Omental fat pad (tissue), 4 donors: ENCODE data around the gene HOXC6. TPM values are rescaled to one million over a fixed set of nuclear protein-coding genes. Genes with fewer than 3 reads are reported as not detected.
"Not testable (repeated sequence)": the region's sequence is repeated elsewhere in the genome, so short reads cannot be mapped to it uniquely, and the experiment has no call there.

Experiments used
- ATAC-seq: fragments of 150-250 bp; one replicate; pipeline ENCODE4 v1.9.1; 2016; ENCODE audit warnings: mild to moderate bottlenecking, moderate library complexity; ENCODE audit not compliant: low FRiP score
- DNase-seq: peaks from one replicate; pipeline ENCODE4 v3.0.0-alpha.2; 2019; ENCODE audit warnings: low spot score
- small RNA-seq: library from RNA; depleted of rRNA; stranded (forward); fragments of <200 nt; gene quantifications from one replicate; pipeline ENCODE3, GENCODE V24; 2016
- total RNA-seq, 4 donors: library from RNA; depleted of rRNA; stranded (reverse); fragments of >200 nt; gene quantifications; one replicate each; pipeline ENCODE4 v1.1.0, GENCODE V29; 2016
- TF ChIP-seq, protein P1 (sequence below), 3 donors: fragments of 450-650 bp; IDR thresholded peaks; one replicate each; pipeline ENCODE4 v1.5.1; 2016 to 2017; ENCODE audit warnings: antibody characterized with exemption in 3 of 3, mild to moderate bottlenecking in 3 of 3, moderate library complexity in 2 of 3

The HOXC6 gene
- total RNA-seq, 4 donors from 2014 or later, result 0.24 to 1.7 (median 1.2) TPM

DNA sequence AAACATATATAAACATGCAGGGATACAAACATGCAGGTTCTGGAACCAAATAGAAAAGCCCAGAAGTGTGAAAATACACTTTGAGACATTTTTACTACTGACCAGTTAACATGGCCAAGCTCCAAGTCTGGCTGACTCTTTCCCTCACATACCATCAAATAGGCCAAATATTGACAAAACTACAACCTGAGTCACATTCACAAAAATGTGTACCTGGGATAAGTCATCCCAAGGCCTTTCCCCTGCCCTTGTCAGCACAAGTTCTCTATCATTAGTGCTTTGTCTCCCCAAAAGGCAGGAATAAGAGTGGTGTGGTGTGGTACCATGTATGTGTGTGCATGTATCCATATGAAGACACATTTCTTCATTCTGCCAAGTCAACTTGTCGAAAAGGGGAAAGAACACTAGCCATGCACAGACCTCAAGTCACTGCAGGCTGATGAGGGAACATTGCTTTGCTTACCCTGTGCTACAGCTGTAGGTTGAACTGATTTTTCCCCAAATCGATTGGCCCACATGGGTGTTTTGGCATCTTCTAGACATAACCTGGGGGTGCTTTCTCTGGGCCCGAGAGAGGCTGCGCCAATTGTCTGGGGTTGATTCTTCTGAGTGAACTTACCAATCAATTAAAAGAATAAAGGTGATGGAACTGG, 40.3 kb downstream of the HOXC6 start:
- TF ChIP-seq, protein P1, sequence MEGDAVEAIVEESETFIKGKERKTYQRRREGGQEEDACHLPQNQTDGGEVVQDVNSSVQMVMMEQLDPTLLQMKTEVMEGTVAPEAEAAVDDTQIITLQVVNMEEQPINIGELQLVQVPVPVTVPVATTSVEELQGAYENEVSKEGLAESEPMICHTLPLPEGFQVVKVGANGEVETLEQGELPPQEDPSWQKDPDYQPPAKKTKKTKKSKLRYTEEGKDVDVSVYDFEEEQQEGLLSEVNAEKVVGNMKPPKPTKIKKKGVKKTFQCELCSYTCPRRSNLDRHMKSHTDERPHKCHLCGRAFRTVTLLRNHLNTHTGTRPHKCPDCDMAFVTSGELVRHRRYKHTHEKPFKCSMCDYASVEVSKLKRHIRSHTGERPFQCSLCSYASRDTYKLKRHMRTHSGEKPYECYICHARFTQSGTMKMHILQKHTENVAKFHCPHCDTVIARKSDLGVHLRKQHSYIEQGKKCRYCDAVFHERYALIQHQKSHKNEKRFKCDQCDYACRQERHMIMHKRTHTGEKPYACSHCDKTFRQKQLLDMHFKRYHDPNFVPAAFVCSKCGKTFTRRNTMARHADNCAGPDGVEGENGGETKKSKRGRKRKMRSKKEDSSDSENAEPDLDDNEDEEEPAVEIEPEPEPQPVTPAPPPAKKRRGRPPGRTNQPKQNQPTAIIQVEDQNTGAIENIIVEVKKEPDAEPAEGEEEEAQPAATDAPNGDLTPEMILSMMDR (IDR thresholded peaks at IDR 0.05), result no peak
- peak; percentile 7 for ATAC-seq
- DNase-seq, result no peak

DNA sequence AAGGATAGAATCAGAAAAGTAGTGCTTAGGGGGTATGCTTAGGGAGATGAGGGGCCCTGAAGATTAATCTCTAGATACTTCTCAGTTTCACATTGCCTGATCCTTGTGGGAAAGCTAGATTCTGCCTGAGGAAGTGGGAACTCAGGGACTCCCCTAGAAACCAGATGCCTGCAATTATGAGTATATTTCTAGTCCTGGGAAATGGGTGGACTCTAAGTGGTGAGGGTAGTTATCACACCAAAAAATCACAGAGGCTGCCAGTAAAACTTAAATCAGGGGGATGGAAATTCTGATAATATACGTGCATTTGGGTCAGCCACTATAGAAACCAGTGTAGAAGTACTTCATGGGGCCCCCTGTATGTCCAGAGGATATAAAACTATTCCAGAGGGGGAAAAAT, 43.7 kb downstream of the HOXC6 start:
- DNase-seq (no peak), ATAC-seq (no peak)
- TF ChIP-seq, protein P1 (IDR thresholded peaks at IDR 0.05), result no peak

DNA sequence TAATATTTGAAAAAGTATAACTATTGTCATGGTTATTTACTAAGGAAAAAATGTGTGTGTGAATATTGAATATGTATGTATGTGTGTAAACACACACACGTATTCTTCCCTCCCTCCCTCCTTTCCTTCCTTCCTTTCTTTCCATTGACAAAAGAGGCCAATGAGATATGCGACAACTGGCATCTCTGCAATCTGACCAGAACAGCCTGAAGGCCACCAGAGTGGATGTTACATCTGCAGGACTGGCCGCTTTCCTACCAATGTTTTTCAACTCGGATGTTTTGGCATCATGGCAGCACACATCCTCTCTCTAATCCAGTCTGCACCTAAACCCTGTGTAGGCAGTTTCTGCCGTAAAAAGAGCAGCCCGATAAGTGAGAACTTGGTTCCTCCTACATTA, 46.1 kb downstream of the HOXC6 start:
- TF ChIP-seq, protein P1 (IDR thresholded peaks at IDR 0.05), result no peak
- DNase-seq (no peak), ATAC-seq (no peak)

DNA sequence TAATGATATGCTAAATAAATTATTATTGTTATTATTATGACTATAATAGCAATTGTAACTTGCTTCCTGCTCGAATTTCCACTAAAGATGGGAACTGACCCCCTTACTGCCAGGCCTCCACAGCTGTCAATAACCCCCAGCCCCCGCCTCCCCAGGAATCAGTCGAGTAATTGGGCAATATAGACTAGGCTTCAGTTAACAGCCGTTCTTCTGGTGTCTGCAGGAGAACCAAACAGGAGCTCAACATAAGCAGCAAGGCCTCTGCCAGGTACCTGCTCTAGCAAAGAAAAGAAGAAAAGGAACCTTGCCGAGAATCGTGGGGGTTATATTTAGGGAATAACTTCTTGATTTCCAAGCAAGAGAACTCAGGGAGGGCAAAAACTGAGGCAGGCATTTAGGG, 47.2 kb downstream of the HOXC6 start:
- ATAC-seq (no peak), DNase-seq (no peak)
- TF ChIP-seq, protein P1 (IDR thresholded peaks at IDR 0.05), result no peak

DNA sequence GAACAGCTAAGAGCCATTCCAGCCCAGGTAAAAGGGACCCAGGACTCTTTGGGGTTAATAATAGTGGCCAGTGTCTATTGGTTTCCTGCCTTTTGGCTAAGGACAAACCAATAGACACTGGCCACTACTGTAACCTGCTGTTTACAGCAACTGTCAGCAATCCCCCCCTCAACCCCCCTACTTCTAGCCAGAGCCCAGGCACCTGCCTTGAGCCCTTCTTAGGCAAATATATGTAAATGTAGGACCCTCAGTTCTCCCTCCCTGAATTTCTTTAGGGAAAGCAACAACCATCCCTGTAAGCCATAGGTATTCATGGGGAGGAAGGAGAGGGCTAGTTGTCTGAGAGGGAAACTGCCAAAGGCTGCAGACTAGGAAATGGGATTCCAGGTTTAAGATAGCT, 47.7 kb downstream of the HOXC6 start:
- DNase-seq (no peak), ATAC-seq (no peak)
- TF ChIP-seq, protein P1 (IDR thresholded peaks at IDR 0.05), result no peak

DNA sequence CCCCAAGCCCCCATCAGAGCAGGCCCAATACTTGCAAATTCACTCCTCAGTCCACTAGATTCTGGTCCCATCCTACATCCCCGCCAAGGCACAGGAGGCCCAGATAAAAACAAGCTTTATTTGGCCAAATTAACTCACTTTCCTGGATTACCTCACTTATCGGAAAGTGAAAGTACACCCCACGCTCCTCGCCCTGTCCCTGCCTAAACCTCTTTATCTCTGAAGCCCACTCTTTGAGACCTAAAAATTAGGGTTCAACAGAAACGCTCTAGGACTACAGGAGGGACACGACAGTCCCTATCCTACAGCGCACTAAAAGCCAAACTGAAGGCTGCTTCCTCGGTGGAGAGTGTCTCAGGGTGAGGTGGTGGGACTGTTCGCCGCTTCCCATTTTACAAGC, 49.6 kb downstream of the HOXC6 start:
- DNase-seq, ATAC-seq: not testable (repeated sequence)

DNA sequence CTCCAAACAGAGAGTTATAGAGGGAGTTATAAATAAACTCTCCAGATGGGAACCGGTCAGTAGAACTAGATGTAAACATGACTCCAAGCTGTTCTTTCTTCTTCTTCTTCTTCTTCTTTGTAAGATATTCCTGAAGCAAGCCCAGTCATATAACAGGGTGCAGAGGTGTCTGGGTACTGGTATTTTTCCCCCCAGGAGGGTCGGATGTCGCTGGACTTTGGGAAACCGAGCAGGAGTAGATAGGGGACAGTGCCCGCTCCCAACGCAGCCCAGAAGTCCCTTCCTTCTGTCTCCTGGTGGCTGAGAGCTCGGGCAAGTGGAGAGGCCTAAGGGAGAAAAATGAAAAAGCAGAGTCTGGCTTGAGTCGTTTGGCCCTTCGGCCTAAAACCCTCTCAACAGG, 50.9 kb downstream of the HOXC6 start:
- ATAC-seq, result not testable (repeated sequence)

More for the DNA sequence above, 50.9 kb downstream of the HOXC6 start:
- not testable (repeated sequence) for DNase-seq

Small RNAs within 50 kb of the gene (small RNA-seq; reads per million reads assigned to genes)
- gene HOXC5 (not detected), gene MIR196A2 (0.77 reads per million), gene MIR615 (2.8 reads per million, percentile 58 among the genes with 10 or more reads in this experiment)

Other genes starting within 250 kb of the HOXC6 start
- not detected for gene HOXC13, start 89.6 kb upstream of the HOXC6 start, total RNA-seq
- gene HOXC12, start 73.5 kb upstream of the HOXC6 start, total RNA-seq, result not detected
- gene HOXC11, start 55.3 kb upstream of the HOXC6 start, total RNA-seq, result not detected
- gene HOTAIR, start 53.5 kb upstream of the HOXC6 start, total RNA-seq, result under 1 TPM in 1 of 4 donors, not detected in 3; 0.32 TPM
- gene HOXC10, start 43.3 kb upstream of the HOXC6 start, total RNA-seq, result not detected
- gene HOXC9, start 28.3 kb upstream of the HOXC6 start, total RNA-seq, result 1 to 10 TPM in 1 of 4 donors, under 1 TPM in 2, not detected in 1; 0.28 to 2.0 (median 0.44) TPM
- under 1 TPM in 2 of 4 donors, not detected in 2; 0.19 to 0.24 TPM for gene HOXC8, start 19.5 kb upstream of the HOXC6 start, total RNA-seq
- under 1 TPM in 3 of 4 donors, not detected in 1; 0.28 to 0.63 (median 0.50) TPM for gene HOXC5, start 4.6 kb downstream of the HOXC6 start, total RNA-seq
- 1 to 10 TPM in 3 of 4 donors, under 1 TPM in 1; 0.84 to 1.3 (median 1.1) TPM for gene HOXC4, start 25.4 kb downstream of the HOXC6 start, total RNA-seq
- gene SMUG1, start 160.5 kb downstream of the HOXC6 start, total RNA-seq, result 10 to 100 TPM; 17.2 to 46.5 (median 36.7) TPM